H1 (cell line): Measurements from ENCODE around the gene ENKD1. TPM values are rescaled to one million over a fixed set of nuclear protein-coding genes. Genes with fewer than 3 reads are reported as not detected.

Source experiments
- CTCF ChIA-PET: fragments of 300-600 bp; sonication (Branson Sonifier 250); formaldehyde crosslinking; loops from one replicate; lab custom pipeline; 2021; ENCODE audit not compliant: partially characterized antibody; lab: Charles Lee
- POLR2A ChIA-PET: fragments of 300-600 bp; sonication (Branson Sonifier 250); formaldehyde crosslinking; loops from one replicate; lab custom pipeline; 2021; ENCODE audit warnings: inconsistent platforms; ENCODE audit not compliant: partially characterized antibody; lab: Charles Lee
- DNase-seq, 2 experiments: peaks; one replicate each; pipeline versions ENCODE4 v3.0.0 to v3.0.0-alpha.2; 2010 to 2022; ENCODE audit warnings: low spot score in 2 of 2, low read depth in 1 of 2, mixed read lengths in 1 of 2
- FAIRE-seq: peaks from 2 replicates; lab custom pipeline; 2011; peaks lifted over from hg19 to GRCh38; lab: Jason Lieb, UNC
- H2AFZ ChIP-seq: 2 replicates; pipeline ENCODE4 v1.8.1; 2012; ENCODE audit warnings: low read length, inconsistent platforms
- H2AK5ac ChIP-seq: 2 replicates; pipeline ENCODE4 v1.6.1; 2013; ENCODE audit warnings: low read depth, low read length
- H2BK120ac ChIP-seq: replicated peaks from 2 replicates; pipeline ENCODE3; 2013; ENCODE audit warnings: low read depth, low read length, inconsistent platforms
- H2BK12ac ChIP-seq: 2 replicates; pipeline ENCODE4 v1.6.1; 2013; ENCODE audit warnings: low read depth, low read length
- H2BK15ac ChIP-seq: 2 replicates; pipeline ENCODE4 v1.6.1; 2013; ENCODE audit warnings: low read length
- H2BK20ac ChIP-seq: 2 replicates; pipeline ENCODE4 v1.6.1; 2013; ENCODE audit warnings: low read length
- H2BK5ac ChIP-seq: 2 replicates; pipeline ENCODE4 v1.6.1; 2013; ENCODE audit warnings: low read depth, low read length
- H3K14ac ChIP-seq: 2 replicates; pipeline ENCODE4 v1.6.1; 2013; ENCODE audit warnings: inconsistent platforms; ENCODE audit not compliant: insufficient read length
- H3K18ac ChIP-seq: 2 replicates; pipeline ENCODE4 v1.6.1; 2013; ENCODE audit warnings: low read length; ENCODE audit errors: extremely low read depth
- H3K23ac ChIP-seq: 2 replicates; pipeline ENCODE4 v1.6.1; 2013; ENCODE audit warnings: inconsistent platforms; ENCODE audit not compliant: insufficient read length
- H3K23me2 ChIP-seq: 2 replicates; pipeline ENCODE4 v1.6.1; 2013; ENCODE audit warnings: low read depth, low read length
- H3K27ac ChIP-seq: 2 replicates; pipeline ENCODE4 v1.6.1; 2011; ENCODE audit warnings: low read depth, low read length, inconsistent platforms
- H3K27me3 ChIP-seq, 4 experiments: replicated peaks in 1 of 4; 1 replicate in 1 of 4; 2 replicates in 3 of 4; pipeline versions ENCODE4 v1.6.1 to v1.8.1; 2011 to 2013; ENCODE audit warnings: low read length in 3 of 4, mild to moderate bottlenecking in 3 of 4, inconsistent platforms in 2 of 4, mixed read lengths in 2 of 4, moderate library complexity in 1 of 4; ENCODE audit not compliant: control insufficient read depth in 3 of 4, insufficient read depth in 3 of 4; ENCODE audit errors: extremely low read depth in 1 of 4
- H3K36me3 ChIP-seq, 4 experiments: 2 replicates each; pipeline versions ENCODE4 v1.6.1 to v1.8.1; 2011 to 2013; ENCODE audit warnings: mild to moderate bottlenecking in 4 of 4, low read length in 3 of 4, moderate library complexity in 2 of 4, control low read depth in 1 of 4, inconsistent platforms in 1 of 4; ENCODE audit not compliant: insufficient read depth in 4 of 4, control insufficient read depth in 2 of 4
- H3K4ac ChIP-seq: replicated peaks from 2 replicates; pipeline ENCODE3; 2013; ENCODE audit warnings: low read length, low read depth, mixed read lengths, inconsistent platforms; ENCODE audit not compliant: insufficient read length
- H3K4me1 ChIP-seq, 4 experiments: replicated peaks in 1 of 4; 1 replicate in 1 of 4; 2 replicates in 3 of 4; pipeline versions ENCODE4 v1.6.1 to v1.8.1; 2011 to 2013; ENCODE audit warnings: low read length in 3 of 4, inconsistent platforms in 2 of 4, mixed read lengths in 1 of 4; ENCODE audit not compliant: insufficient read depth in 4 of 4, control insufficient read depth in 3 of 4
- H3K4me2 ChIP-seq, 2 experiments: 2 replicates each; pipeline versions ENCODE4 v1.6.1 to v1.8.1; 2011 to 2013; ENCODE audit warnings: low read depth in 2 of 2, low read length in 2 of 2, control low read depth in 1 of 2, inconsistent platforms in 1 of 2, mild to moderate bottlenecking in 1 of 2; ENCODE audit not compliant: insufficient read depth in 1 of 2
- H3K4me3 ChIP-seq, 4 experiments: fragments of 200-600, 300-600 bp in 1 of 4; sonication (generic), shearing (Covaris generic), sonication (Bioruptor Twin) in 1 of 4; 2 replicates each; pipeline versions ENCODE4 v1.5.1 to v1.8.1; 2011 to 2016; ENCODE audit warnings: low read length in 4 of 4, low read depth in 3 of 4, control low read depth in 2 of 4, inconsistent platforms in 2 of 4, mild to moderate bottlenecking in 2 of 4, mixed read lengths in 1 of 4, moderate library complexity in 1 of 4; ENCODE audit not compliant: insufficient read depth in 2 of 4; ENCODE audit errors: extremely low read depth in 1 of 4
- H3K56ac ChIP-seq: replicated peaks from 2 replicates; pipeline ENCODE3; 2013; ENCODE audit warnings: low read depth, mild to moderate bottlenecking, mixed read lengths, low read length, inconsistent platforms; ENCODE audit not compliant: insufficient read length
- H3K79me1 ChIP-seq: 2 replicates; pipeline ENCODE4 v1.6.1; 2013; ENCODE audit warnings: low read depth, low read length, control low read depth
- H3K79me2 ChIP-seq, 2 experiments: 2 replicates each; pipeline versions ENCODE4 v1.6.1 to v1.8.1; 2012 to 2013; ENCODE audit warnings: low read length in 2 of 2, mild to moderate bottlenecking in 2 of 2, inconsistent platforms in 1 of 2; ENCODE audit not compliant: insufficient read depth in 2 of 2, control insufficient read depth in 1 of 2
- H3K9ac ChIP-seq, 4 experiments: replicated peaks in 1 of 4; 1 replicate in 1 of 4; 2 replicates in 3 of 4; pipeline versions ENCODE4 v1.6.1 to v1.8.1; 2011 to 2013; ENCODE audit warnings: low read depth in 3 of 4, low read length in 3 of 4, control low read depth in 2 of 4, mild to moderate bottlenecking in 2 of 4, moderate library complexity in 2 of 4, inconsistent platforms in 1 of 4; ENCODE audit errors: extremely low read depth in 1 of 4
- H3K9me3 ChIP-seq, 2 experiments: 2 replicates each; pipeline versions ENCODE4 v1.6.1 to v1.8.1; 2012 to 2013; ENCODE audit warnings: mild to moderate bottlenecking in 2 of 2, moderate library complexity in 2 of 2, control low read depth in 1 of 2, inconsistent platforms in 1 of 2, low read depth in 1 of 2, low read length in 1 of 2, mixed read lengths in 1 of 2; ENCODE audit not compliant: insufficient read depth in 2 of 2
- H4K20me1 ChIP-seq, 2 experiments: replicated peaks in 1 of 2; 2 replicates each; pipeline versions ENCODE3 to v1.8.1; 2011 to 2013; ENCODE audit warnings: inconsistent platforms in 2 of 2, low read length in 2 of 2, mild to moderate bottlenecking in 1 of 2; ENCODE audit not compliant: insufficient read depth in 2 of 2, control insufficient read depth in 1 of 2
- H4K5ac ChIP-seq: 2 replicates; pipeline ENCODE4 v1.6.1; 2013; ENCODE audit warnings: low read length, low read depth, mixed read lengths, inconsistent platforms; ENCODE audit not compliant: insufficient read length
- H4K8ac ChIP-seq: 2 replicates; pipeline ENCODE4 v1.8.0; 2013; ENCODE audit warnings: mild to moderate bottlenecking, moderate library complexity, low read length, inconsistent platforms; ENCODE audit not compliant: insufficient read depth; ENCODE audit errors: extremely low read depth
- H4K91ac ChIP-seq: replicated peaks from 2 replicates; pipeline ENCODE3; 2013; ENCODE audit warnings: low read length, mixed read lengths, inconsistent platforms; ENCODE audit not compliant: insufficient read length
- ATF3 ChIP-seq: IDR thresholded peaks from 2 replicates; pipeline ENCODE4 v1.6.1; 2011; ENCODE audit warnings: low read depth, mild to moderate bottlenecking, low read length; ENCODE audit not compliant: insufficient read depth
- BRCA1 ChIP-seq: IDR thresholded peaks from 2 replicates; pipeline ENCODE4 v1.6.1; 2012; ENCODE audit warnings: low read depth, low read length, improper control_type of control experiment
- CEBPB ChIP-seq: IDR thresholded peaks from 2 replicates; pipeline ENCODE4 v1.6.1; 2012; ENCODE audit warnings: low read depth, low read length
- EZH2 ChIP-seq: fragments of 200-600 bp; sonication (generic); IDR thresholded peaks from 2 replicates; pipeline ENCODE4 v1.7.1; 2012; ENCODE audit warnings: low read depth, mild to moderate bottlenecking, moderate library complexity, low read length, inconsistent platforms; ENCODE audit not compliant: severe bottlenecking
- KDM4A ChIP-seq: IDR thresholded peaks from one replicate; pipeline ENCODE4 v1.7.1; 2012; ENCODE audit warnings: low read depth, mild to moderate bottlenecking, moderate library complexity, low read length, inconsistent platforms; ENCODE audit not compliant: severe bottlenecking
- KDM5A ChIP-seq: fragments of 200-600 bp; IDR thresholded peaks from 2 replicates; pipeline ENCODE4 v1.7.1; 2012; ENCODE audit warnings: mild to moderate bottlenecking, low read length, inconsistent platforms, mixed read lengths
- NRF1 ChIP-seq: IDR thresholded peaks from 2 replicates; pipeline ENCODE4 v1.6.1; 2011; ENCODE audit warnings: mild to moderate bottlenecking, low read depth, low read length, improper control_type of control experiment
- POU5F1 ChIP-seq: IDR thresholded peaks from 2 replicates; pipeline ENCODE4 v1.6.1; 2011; ENCODE audit warnings: low read depth, mild to moderate bottlenecking, low read length, moderate library complexity
- RAD21 ChIP-seq, 2 experiments: IDR thresholded peaks in 1 of 2; conservative IDR thresholded peaks in 1 of 2; 2 replicates each; pipeline ENCODE4 v1.6.1; 2011; ENCODE audit warnings: low read depth in 2 of 2, low read length in 2 of 2, improper control_type of control experiment in 1 of 2, inconsistent platforms in 1 of 2, mild to moderate bottlenecking in 1 of 2, moderate library complexity in 1 of 2
- SIN3A ChIP-seq, 2 experiments: IDR thresholded peaks in 1 of 2; conservative IDR thresholded peaks in 1 of 2; 2 replicates each; pipeline ENCODE4 v1.6.1; 2011 to 2012; ENCODE audit warnings: low read length in 2 of 2, improper control_type of control experiment in 1 of 2, low read depth in 1 of 2, mild to moderate bottlenecking in 1 of 2
- SIX5 ChIP-seq: IDR thresholded peaks from 2 replicates; pipeline ENCODE4 v1.6.1; 2011; ENCODE audit warnings: mild to moderate bottlenecking, low read depth, low read length
- TEAD4 ChIP-seq: IDR thresholded peaks from 2 replicates; pipeline ENCODE4 v1.6.1; 2012; ENCODE audit warnings: low read depth, low read length, inconsistent platforms, mixed read lengths
- YY1 ChIP-seq: IDR thresholded peaks from 2 replicates; pipeline ENCODE4 v1.6.1; 2011; ENCODE audit warnings: low read depth, mild to moderate bottlenecking, low read length
- WGBS, 2 experiments: shearing (Covaris generic) in 1 of 2; methylation state at CpG; one replicate each; pipeline versions ENCODE4 v1.1.6 to v1.1.7; 2013 to 2015; ENCODE audit warnings: low lambda C conversion rate in 2 of 2, mixed read lengths in 2 of 2, inconsistent platforms in 1 of 2, low coverage in 1 of 2, missing lambda C conversion rate in 1 of 2; ENCODE audit not compliant: insufficient replicate concordance in 2 of 2, insufficient coverage in 1 of 2, insufficient read length in 1 of 2; ENCODE audit errors: extremely low coverage in 1 of 2, missing lambda C conversion rate in 1 of 2; 5-methylcytosine and 5-hydroxymethylcytosine counted together
- polyA plus RNA-seq, 7 experiments: library from polyadenylated mRNA; depleted of rRNA in 3 of 7; stranded (reverse) in 5 of 7; unstranded in 2 of 7; fragments of >200 nt in 5 of 7; fragments of 200-250 nt in 2 of 7; gene quantifications; 1 replicate in 5 of 7; 2 replicates in 1 of 7; 4 replicates in 1 of 7; pipeline versions ENCODE4 v1.2.1 to v1.2.3, GENCODE V29; 2011 to 2013; ENCODE audit warnings: missing spikeins in 2 of 7, mixed read lengths in 2 of 7
- total RNA-seq: library from RNA; stranded (reverse); fragmentation: NEBNext Ultra II Directional; extraction: Animal tissue kit (Norgen Biotek cat#: 25700); gene quantifications from 2 replicates; pipeline ENCODE4 v1.2.1, GENCODE V29; 2021

Gene ENKD1
- total and polyA plus RNA-seq, 2 of the 8 experiments (the other 6 are each of a cell fraction or from before 2014, with no cell fraction given): 12.9 to 16.1 TPM

DNA sequence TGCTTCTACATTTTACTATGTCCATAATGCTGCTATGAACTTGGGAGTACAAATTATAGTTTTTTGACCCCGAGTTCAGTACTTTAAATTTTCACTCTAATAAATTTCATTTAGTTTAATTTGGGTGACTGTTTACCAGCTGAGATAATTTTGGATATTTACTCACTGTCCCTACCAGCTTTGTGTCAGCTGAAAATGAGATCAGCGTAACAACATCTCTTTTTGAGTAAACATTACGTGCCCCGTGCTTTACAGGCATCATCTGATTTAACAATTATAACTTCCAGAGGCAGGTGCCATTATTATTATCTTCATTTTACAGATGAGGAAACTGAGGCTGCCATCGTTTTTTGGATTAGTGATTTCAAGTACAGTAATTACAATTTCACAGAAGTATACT, 37.6 kb upstream of the ENKD1 start:
- ChIA-PET CTCF (interaction anchor here (2.6 kb wide), 1 partner anchor 32 kb away, joined by 11 read pairs; no protein-coding TSS in a partner anchor), POLR2A (no interaction called here)
- H2AFZ ChIP-seq: no peak overlapping the region
- H3K79me1 ChIP-seq: peaks cover 4% of the 10 kb centered on the region
- no peak overlapping the region for H2BK5ac ChIP-seq
- H3K23ac ChIP-seq: no peak overlapping the region
- no peaks in the 10 kb centered on the region for H3K27me3 ChIP-seq
- H4K5ac ChIP-seq: no peak overlapping the region
- H4K91ac ChIP-seq: no peak overlapping the region
- H3K56ac ChIP-seq: no peak overlapping the region
- no peak overlapping the region for H3K18ac ChIP-seq
- H3K79me2 ChIP-seq: peaks cover 0 to 49% of the 10 kb centered on the region in 2 experiments; a peak in 2 of 4 replicates
- H2AK5ac ChIP-seq: no peak overlapping the region
- FAIRE-seq: no peak
- H3K23me2 ChIP-seq: no peaks in the 10 kb centered on the region
- H4K20me1 ChIP-seq: peaks cover 0 to 3% of the 10 kb centered on the region in 2 experiments
- no peak overlapping the region for H2BK15ac ChIP-seq
- whole genome bisulfite sequencing, 2 experiments: 92% methylated on average over 5 of the region's 5 CpGs; no CpG with 5 or more reads in 1 of the 2 experiments
- no peak overlapping the region for H2BK20ac ChIP-seq
- no peak for DNase-seq
- no peak overlapping the region for H3K4me3 ChIP-seq
- H3K9me3 ChIP-seq: peaks cover 0 to 4% of the 10 kb centered on the region in 2 experiments; a peak in 1 of 4 replicates
- no peak overlapping the region for H3K14ac ChIP-seq
- no peak overlapping the region for H2BK12ac ChIP-seq
- no peak overlapping the region for H3K27ac ChIP-seq
- no peak overlapping the region for H3K4ac ChIP-seq
- H4K8ac ChIP-seq: no peak overlapping the region
- H2BK120ac ChIP-seq: no peak overlapping the region
- H3K9ac ChIP-seq: no peak overlapping the region
- H3K36me3 ChIP-seq: no peaks in the 10 kb centered on the region
- no peak overlapping the region for H3K4me2 ChIP-seq
- peaks cover 2 to 5% (median 4%) of the 10 kb centered on the region in 4 experiments; a peak in 3 of 7 replicates for H3K4me1 ChIP-seq
- TF ChIP-seq TEAD4 (no peak), EZH2 (no peak), NRF1 (no peak), YY1 (no peak), RAD21 (IDR thresholded peaks at IDR 0.05 in 1 of 2, conservative IDR thresholded peaks at IDR 0.05 in 1 of 2; ENCODE audit: low read depth in 2 of 2, low read length in 2 of 2) (no peak), KDM5A (no peak), POU5F1 (no peak), SIN3A (conservative IDR thresholded peaks at IDR 0.05 in 1 of 2, IDR thresholded peaks at IDR 0.05 in 1 of 2; ENCODE audit: low read depth in 1 of 2, low read length in 2 of 2) (no peak), SIX5 (no peak), KDM4A (no peak), CEBPB (no peak), BRCA1 (no peak), ATF3 (no peak)
